GM12892 (cell line): ENCODE results near the gene FANCG.

Experiments used
- POLR2A ChIP-seq: IDR thresholded peaks from 2 replicates; pipeline ENCODE4 v1.6.1; 2011; ENCODE audit warnings: low read depth, low read length, control low read depth
- POLR2AphosphoS5 ChIP-seq: IDR thresholded peaks from 2 replicates; pipeline ENCODE4 v1.6.1; 2011; ENCODE audit warnings: low read depth, low read length, control low read depth

- TF ChIP-seq POLR2A (no peak), POLR2AphosphoS5 (no peak)
Measured at GRCh38 chr9:35108946-35109575, 29.3 kb upstream of the FANCG start.
